ENCODE results near the gene KIF27. TPM values are rescaled to one million over a fixed set of nuclear protein-coding genes. Genes with fewer than 3 reads are reported as not detected.

Gene KIF27
- total and polyA plus RNA-seq, 9 donors = 1.5 to 16.2 (median 8.8) TPM

- 81 to 85% (median 85%) methylated on average over 13 of the region's 13 CpGs for WGBS, 3 donors
- intact Hi-C loops (cut with DNase I) = no loop called here
- Histone ChIP-seq H3K27me3 (no peaks in the 10 kb centered on the region), H3K4me1 (ENCODE audit: insufficient read depth) (no peaks in the 10 kb centered on the region), H3K27ac (no peak overlapping the region), H3K9me3 (no peaks in the 10 kb centered on the region), H3K4me3 (no peak overlapping the region), H3K36me3 (no peaks in the 10 kb centered on the region)
- DNase-seq = no peak
- TF ChIP-seq EP300 (IDR thresholded peaks at IDR 0.05) (no peak), POLR2A (IDR thresholded peaks at IDR 0.05) (no peak), CTCF (IDR thresholded peaks at IDR 0.05) (no peak)
Measured at GRCh38 chr9:83800236-83801033, 120.8 kb downstream of the KIF27 start.

- Histone ChIP-seq H3K9me3 (no peaks in the 10 kb centered on the region), H3K4me1 (ENCODE audit: insufficient read depth) (no peaks in the 10 kb centered on the region), H3K27ac (no peak overlapping the region), H3K27me3 (no peaks in the 10 kb centered on the region), H3K36me3 (no peaks in the 10 kb centered on the region), H3K4me3 (no peak overlapping the region)
- DNase-seq = no peak
- TF ChIP-seq EP300 (IDR thresholded peaks at IDR 0.05) = no peak
- no peak for TF ChIP-seq CTCF (IDR thresholded peaks at IDR 0.05)
- intact Hi-C loops (cut with DNase I) = no loop called here
- 89 to 96% (median 94%) methylated on average over 2 of the region's 2 CpGs for WGBS, 3 donors
Measured at GRCh38 chr9:83794051-83794450, 127.2 kb downstream of the KIF27 start.

- no peaks in the 10 kb centered on the region for H3K9me3 ChIP-seq
- H3K4me3 ChIP-seq = no peak overlapping the region
- H3K27me3 ChIP-seq = no peaks in the 10 kb centered on the region
- WGBS, 3 donors = 92 to 94% (median 94%) methylated on average over 1 of the region's 1 CpG
- no peaks in the 10 kb centered on the region for H3K36me3 ChIP-seq
- no peaks in the 10 kb centered on the region for H3K4me1 ChIP-seq (ENCODE audit: insufficient read depth)
- no peak overlapping the region for H3K27ac ChIP-seq
- intact Hi-C loops (cut with DNase I) = no loop called here
- DNase-seq = no peak
- TF ChIP-seq CTCF (IDR thresholded peaks at IDR 0.05) = no peak
- TF ChIP-seq POLR2A (IDR thresholded peaks at IDR 0.05) = no peak
- TF ChIP-seq EP300 (IDR thresholded peaks at IDR 0.05) = no peak
Measured at GRCh38 chr9:83792746-83793145, 128.5 kb downstream of the KIF27 start.

Small RNAs within 50 kb of the gene (microRNA-seq; reads per million reads assigned to microRNA genes)
- gene MIR7-1 = 11.2 to 31.3 (median 23.6) reads per million in 3 donors

Other genes starting within 250 kb of the KIF27 start
- gene UBQLN1, start 213.5 kb downstream of the KIF27 start, total RNA-seq = 100 to 1,000 TPM in 1 of 7 donors, 10 to 100 TPM in 6; 71.7 to 105 (median 82.3) TPM
- 10 to 100 TPM; 28.2 to 82.9 TPM for gene UBQLN1, start 213.5 kb downstream of the KIF27 start, polyA plus RNA-seq
- 10 to 100 TPM; 12.1 to 23.6 (median 14.0) TPM for gene GKAP1, start 103.7 kb downstream of the KIF27 start, total RNA-seq
- 10 to 100 TPM; 11.9 to 13.7 TPM for gene GKAP1, start 103.7 kb downstream of the KIF27 start, polyA plus RNA-seq
- 100 to 1,000 TPM; 302 to 565 (median 485) TPM for gene HNRNPK, start 58.8 kb upstream of the KIF27 start, total RNA-seq
- 100 to 1,000 TPM; 343 to 646 TPM for gene HNRNPK, start 58.8 kb upstream of the KIF27 start, polyA plus RNA-seq
- gene RMI1, start 59.4 kb upstream of the KIF27 start, total RNA-seq = 1 to 10 TPM; 3.7 to 8.0 (median 4.8) TPM
- gene RMI1, start 59.4 kb upstream of the KIF27 start, polyA plus RNA-seq = 1 to 10 TPM; 3.2 to 3.4 TPM

Measured in ovary (tissue), 9 donors.